Motor neuron (in vitro differentiated cells): ENCODE data around the gene ATP8A2. TPM values are rescaled to one million over a fixed set of nuclear protein-coding genes. Genes with fewer than 3 reads are reported as not detected.

Source experiments
- ATAC-seq, 8 experiments: fragments of 200-7000 bp; cut with Tn5 transposase; replicated peaks in 6 of 8; 2 replicates each; pipeline ENCODE4 v1.8.0; 2021; ENCODE audit warnings: mild to moderate bottlenecking in 8 of 8, moderate library complexity in 8 of 8
- H3K27ac ChIP-seq, 2 donors: fragments of 250-450 bp; sonication (Bioruptor Pico); 2 replicates each; pipeline ENCODE4 v1.9.0; 2021; ENCODE audit warnings: antibody characterized with exemption in 2 of 2, mild to moderate bottlenecking in 2 of 2, moderate library complexity in 1 of 2
- H3K4me1 ChIP-seq, 2 donors: fragments of 250-450 bp; sonication (Bioruptor Pico); replicated peaks in 1 of 2; 2 replicates each; pipeline ENCODE4 v1.6.1; 2021; ENCODE audit warnings: antibody characterized with exemption in 2 of 2, mild to moderate bottlenecking in 2 of 2, moderate library complexity in 1 of 2
- H3K4me3 ChIP-seq, 5 donors: fragments of 250-450 bp; sonication (Bioruptor Pico); 2 replicates each; pipeline ENCODE4 v1.9.0; 2021; ENCODE audit warnings: antibody characterized with exemption in 5 of 5, mild to moderate bottlenecking in 5 of 5, moderate library complexity in 4 of 5
- WGBS, 10 experiments: fragments of 450-650 bp; shearing (Covaris generic); methylation state at CpG; one replicate each; pipeline ENCODE4 v1.0.0; 2022; 5-methylcytosine and 5-hydroxymethylcytosine counted together
- in situ Hi-C, 9 experiments: fragments of 400-800 bp; cut with MboI; loops; one replicate each; pipeline ENCODE4 v1.15.0; 2021; ENCODE audit warnings: low sequenced_read_pairs in 9 of 9, low pct_unique_long_range_greater_than_20kb in 2 of 9; ENCODE audit not compliant: unreplicated experiment in 9 of 9
- total RNA-seq, 8 experiments: library from RNA; unstranded; fragments of 300-600 nt; gene quantifications; 2 replicates each; pipeline versions ENCODE4 v1.2.3 to v1.2.4, GENCODE V29; 2022

Gene ATP8A2
- total RNA-seq, 8 experiments from 2014 or later = 0.10 to 13.8 (median 6.7) TPM

DNA sequence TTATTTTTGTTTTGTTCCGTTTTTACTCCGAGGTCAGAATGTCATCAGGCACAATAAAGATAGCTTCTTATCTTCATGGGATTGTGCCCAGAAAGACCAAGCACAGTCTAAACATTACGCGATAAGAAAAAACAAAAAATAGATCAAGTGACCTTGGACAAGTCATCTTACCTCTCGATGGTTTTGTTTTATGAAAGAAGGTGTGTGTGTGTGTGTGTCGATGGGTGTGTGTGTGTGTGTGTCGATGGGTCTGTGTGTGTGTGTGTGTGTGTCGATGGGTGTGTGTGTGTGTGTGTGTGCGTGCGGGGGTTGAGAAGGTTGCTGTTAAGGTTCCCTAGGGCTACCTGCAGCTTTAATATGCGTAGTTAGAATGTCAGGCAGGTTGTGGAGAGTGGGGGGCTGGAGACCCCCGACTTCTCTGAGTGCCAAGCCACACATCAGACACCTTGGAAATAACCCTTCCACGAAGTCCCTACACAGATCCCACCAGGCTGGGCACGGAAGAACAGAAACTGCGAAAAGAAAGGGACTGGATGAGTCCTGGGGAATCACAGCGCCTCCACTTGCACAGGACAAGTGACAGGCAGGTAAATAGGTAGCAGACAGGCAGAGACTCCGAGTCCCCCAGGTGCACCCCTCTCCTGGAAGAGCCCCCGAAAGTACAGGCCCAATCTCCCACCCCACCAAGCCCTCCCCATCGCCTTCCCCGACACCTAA is 458 bp upstream of the ATP8A2 start:
- peak overlapping the region; percentile 49 to 82 (median 62) for H3K4me3 ChIP-seq
- H3K27ac ChIP-seq = peak overlapping the region in 1 of 2 donors; percentile 69
- WGBS, 10 experiments = 37 to 100% (median 79%) methylated on average over 2 to 9 of the region's 20 CpGs; no CpG with 5 or more reads in 1 of the 10 experiments
- ATAC-seq = peak in 5 of 8 experiments; percentile 1 to 12 (median 7)
- in situ Hi-C loops = no loop called here
- H3K4me1 ChIP-seq = peaks cover 0 to 7% of the 10 kb centered on the region in 2 donors

GRCh38 chr13:25372284-25373081 is 709 bp downstream of the ATP8A2 start:
- peak overlapping the region; percentile 49 to 82 (median 62) for H3K4me3 ChIP-seq
- peaks cover 0 to 7% of the 10 kb centered on the region in 2 donors for H3K4me1 ChIP-seq
- peak; percentile 39 to 84 (median 78) for ATAC-seq
- in situ Hi-C loops = no loop called here
- H3K27ac ChIP-seq = peak overlapping the region; percentile 63 to 69
- WGBS, 10 experiments = 70 to 90% (median 86%) methylated on average over 2 to 18 of the region's 82 CpGs; no CpG with 5 or more reads in 5 of the 10 experiments

- in situ Hi-C loops = no loop called here
- ATAC-seq = peak in 1 of 8 experiments; percentile 10
Measured at GRCh38 chr13:25375727-25376358, 4.1 kb downstream of the ATP8A2 start.

GRCh38 chr13:25377244-25377962 is 5.6 kb downstream of the ATP8A2 start:
- no peak for ATAC-seq
- Histone ChIP-seq H3K27ac (no peak overlapping the region), H3K4me1 (peaks cover 0 to 7% of the 10 kb centered on the region in 2 donors), H3K4me3 (no peak overlapping the region)
- in situ Hi-C loops = no loop called here
- WGBS, 10 experiments = 11 to 100% (median 93%) methylated on average over 1 to 7 of the region's 7 CpGs; no CpG with 5 or more reads in 2 of the 10 experiments

More at GRCh38 chr13:25375727-25376358, 4.1 kb downstream of the ATP8A2 start:
- Histone ChIP-seq H3K4me3 (no peak overlapping the region), H3K4me1 (peaks cover 0 to 7% of the 10 kb centered on the region in 2 donors), H3K27ac (no peak overlapping the region)
- 0 to 63% (median 40%) methylated on average over 1 to 9 of the region's 9 CpGs; no CpG with 5 or more reads in 1 of the 10 experiments for WGBS, 10 experiments

- in situ Hi-C loops = no loop called here
- Histone ChIP-seq H3K4me1 (peaks cover 0 to 3% of the 10 kb centered on the region in 2 donors), H3K4me3 (no peak overlapping the region), H3K27ac (no peak overlapping the region)
- peak in 2 of 8 experiments; percentile 10 for ATAC-seq
- 21 to 87% (median 62%) methylated on average over 2 to 5 of the region's 5 CpGs for WGBS, 10 experiments
Measured at GRCh38 chr13:25378528-25378927, 6.8 kb downstream of the ATP8A2 start.

- WGBS, 10 experiments = 0 to 40% (median 13%) methylated on average over 1 of the region's 1 CpG; no CpG with 5 or more reads in 2 of the 10 experiments
- Histone ChIP-seq H3K4me3 (no peak overlapping the region), H3K27ac (no peak overlapping the region)
Measured at GRCh38 chr13:25379011-25379410, 7.2 kb downstream of the ATP8A2 start.

GRCh38 chr13:25380082-25380481 is 8.3 kb downstream of the ATP8A2 start:
- 0 to 89% (median 75%) methylated on average over 1 to 4 of the region's 4 CpGs; no CpG with 5 or more reads in 1 of the 10 experiments for WGBS, 10 experiments
- peaks cover 0 to 3% of the 10 kb centered on the region in 2 donors for H3K4me1 ChIP-seq
- in situ Hi-C loops = no loop called here
- H3K4me3 ChIP-seq = no peak overlapping the region
- peak in 1 of 8 experiments; percentile 22 for ATAC-seq
- no peak overlapping the region for H3K27ac ChIP-seq

More at GRCh38 chr13:25379011-25379410, 7.2 kb downstream of the ATP8A2 start:
- in situ Hi-C loops = no loop called here
- H3K4me1 ChIP-seq = peaks cover 0 to 3% of the 10 kb centered on the region in 2 donors
- peak in 3 of 8 experiments; percentile 44 to 48 (median 47) for ATAC-seq

- no peak overlapping the region for H3K4me3 ChIP-seq
- H3K4me1 ChIP-seq = peaks cover 0 to 3% of the 10 kb centered on the region in 2 donors
- 17 to 91% (median 83%) methylated on average over 2 to 7 of the region's 7 CpGs; no CpG with 5 or more reads in 1 of the 10 experiments for WGBS, 10 experiments
- no peak for ATAC-seq
- H3K27ac ChIP-seq = no peak overlapping the region
- in situ Hi-C loops = no loop called here
Measured at GRCh38 chr13:25380741-25381324, 9.1 kb downstream of the ATP8A2 start.

DNA sequence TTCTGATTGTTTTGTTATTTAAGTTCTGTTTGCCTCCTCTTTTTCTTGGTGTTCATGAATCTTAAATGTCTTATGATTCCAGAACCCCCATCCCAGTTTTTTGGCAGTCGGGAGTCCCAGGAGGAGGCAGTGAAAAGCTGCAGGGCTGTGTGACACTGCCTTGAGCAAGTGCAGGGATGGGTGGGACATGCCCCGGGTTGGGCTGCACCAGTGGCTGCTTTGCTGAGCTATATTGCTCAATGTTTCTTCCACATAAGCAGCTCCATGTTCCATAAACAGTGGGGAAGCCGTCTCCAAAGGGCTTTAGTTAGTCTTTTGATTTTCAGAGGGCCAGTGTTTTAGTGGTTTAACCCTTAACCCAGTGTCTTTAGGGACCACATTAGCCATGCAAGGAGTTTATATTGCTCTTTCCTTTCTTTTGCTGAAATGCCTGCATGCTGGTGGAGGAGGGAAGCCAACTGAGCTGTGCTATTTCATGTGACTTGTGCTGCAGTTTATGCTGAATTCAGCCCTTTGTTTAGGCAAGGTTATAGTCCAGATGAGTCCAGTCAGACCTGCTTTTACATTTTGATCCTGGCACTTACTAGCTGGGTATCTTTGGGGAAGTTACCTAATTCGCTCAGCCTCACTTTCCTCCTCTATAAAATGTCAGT is 13.1 kb downstream of the ATP8A2 start:
- Histone ChIP-seq H3K4me3 (no peak overlapping the region), H3K27ac (no peak overlapping the region), H3K4me1 (peaks cover 0 to 3% of the 10 kb centered on the region in 2 donors)
- in situ Hi-C loops = no loop called here
- 0 to 46% (median 17%) methylated on average over 1 to 4 of the region's 4 CpGs; no CpG with 5 or more reads in 1 of the 10 experiments for WGBS, 10 experiments
- ATAC-seq = peak in 7 of 8 experiments; percentile 20 to 89 (median 70)

- Histone ChIP-seq H3K4me3 (no peak overlapping the region), H3K4me1 (no peaks in the 10 kb centered on the region), H3K27ac (no peak overlapping the region)
- WGBS, 10 experiments = 17 to 92% (median 64%) methylated on average over 1 to 4 of the region's 4 CpGs; no CpG with 5 or more reads in 3 of the 10 experiments
- ATAC-seq = peak in 3 of 8 experiments; percentile 38 to 71 (median 42)
- in situ Hi-C loops = no loop called here
Measured at GRCh38 chr13:25391932-25392331, 20.2 kb downstream of the ATP8A2 start.

GRCh38 chr13:25394402-25395060 is 22.8 kb downstream of the ATP8A2 start:
- H3K27ac ChIP-seq = no peak overlapping the region
- in situ Hi-C loops = no loop called here
- WGBS, 10 experiments = 4 to 88% (median 39%) methylated on average over 1 to 4 of the region's 4 CpGs; no CpG with 5 or more reads in 2 of the 10 experiments
- no peak overlapping the region for H3K4me3 ChIP-seq
- H3K4me1 ChIP-seq = no peaks in the 10 kb centered on the region
- ATAC-seq = peak in 4 of 8 experiments; percentile 63 to 85 (median 72)
